GM21576 (cell line): ENCODE measurements around the gene TANC1.

Experiments used
- ATAC-seq: cut with Tn5 transposase; IDR thresholded peaks from one replicate; pipeline ENCODE4 v1.9.1; 2021; ENCODE audit warnings: mild to moderate bottlenecking, moderate library complexity; ENCODE audit not compliant: unreplicated experiment

TANC1 gene

GRCh38 chr2:159153951-159154350 is 185.5 kb downstream of the TANC1 start:
- ATAC-seq = no peak

- ATAC-seq = no peak
These were observed 185.9 kb downstream of the TANC1 start for GRCh38 chr2:159154366-159154765.

GRCh38 chr2:159155320-159155719 is 186.9 kb downstream of the TANC1 start:
- no peak for ATAC-seq

GRCh38 chr2:159155791-159156190 is 187.4 kb downstream of the TANC1 start:
- no peak for ATAC-seq

GRCh38 chr2:159156834-159157233 is 188.4 kb downstream of the TANC1 start:
- ATAC-seq = no peak

- ATAC-seq = no peak
These were observed 189.1 kb downstream of the TANC1 start for GRCh38 chr2:159157361-159158209.

- ATAC-seq = no peak
These were observed 192.0 kb downstream of the TANC1 start for GRCh38 chr2:159160412-159160811.

GRCh38 chr2:159160954-159161353 is 192.5 kb downstream of the TANC1 start:
- no peak for ATAC-seq

- ATAC-seq = no peak
These were observed 195.5 kb downstream of the TANC1 start for GRCh38 chr2:159163930-159164329.

GRCh38 chr2:159164457-159164911 is 196.0 kb downstream of the TANC1 start:
- ATAC-seq = no peak

- ATAC-seq = no peak
These were observed 196.6 kb downstream of the TANC1 start for GRCh38 chr2:159165048-159165447.

- ATAC-seq = no peak
These were observed 200.3 kb downstream of the TANC1 start for GRCh38 chr2:159168707-159169106.

GRCh38 chr2:159169187-159169586 is 200.7 kb downstream of the TANC1 start:
- no peak for ATAC-seq

GRCh38 chr2:159172403-159172802 is 204.0 kb downstream of the TANC1 start:
- ATAC-seq = no peak

GRCh38 chr2:159174759-159175158 is 206.3 kb downstream of the TANC1 start:
- ATAC-seq = no peak

- ATAC-seq = no peak
These were observed 206.7 kb downstream of the TANC1 start for GRCh38 chr2:159175182-159175581.

- ATAC-seq = no peak
These were observed 207.5 kb downstream of the TANC1 start for GRCh38 chr2:159175927-159176326.

GRCh38 chr2:159176555-159176954 is 208.1 kb downstream of the TANC1 start:
- ATAC-seq = no peak

- no peak for ATAC-seq
These were observed 208.9 kb downstream of the TANC1 start for GRCh38 chr2:159177357-159177756.

- ATAC-seq = no peak
These were observed 209.5 kb downstream of the TANC1 start for GRCh38 chr2:159177957-159178356.

GRCh38 chr2:159179096-159179495 is 210.7 kb downstream of the TANC1 start:
- no peak for ATAC-seq

- no peak for ATAC-seq
These were observed 211.3 kb downstream of the TANC1 start for GRCh38 chr2:159179696-159180095.

GRCh38 chr2:159183346-159183745 is 214.9 kb downstream of the TANC1 start:
- no peak for ATAC-seq
